HG03108 (cell line): Measurements from ENCODE around the gene CDK15.

Source experiments
- ATAC-seq: cut with Tn5 transposase; IDR thresholded peaks from one replicate; pipeline ENCODE4 v1.9.1; 2021; ENCODE audit warnings: moderate library complexity; ENCODE audit not compliant: unreplicated experiment

Gene CDK15

DNA sequence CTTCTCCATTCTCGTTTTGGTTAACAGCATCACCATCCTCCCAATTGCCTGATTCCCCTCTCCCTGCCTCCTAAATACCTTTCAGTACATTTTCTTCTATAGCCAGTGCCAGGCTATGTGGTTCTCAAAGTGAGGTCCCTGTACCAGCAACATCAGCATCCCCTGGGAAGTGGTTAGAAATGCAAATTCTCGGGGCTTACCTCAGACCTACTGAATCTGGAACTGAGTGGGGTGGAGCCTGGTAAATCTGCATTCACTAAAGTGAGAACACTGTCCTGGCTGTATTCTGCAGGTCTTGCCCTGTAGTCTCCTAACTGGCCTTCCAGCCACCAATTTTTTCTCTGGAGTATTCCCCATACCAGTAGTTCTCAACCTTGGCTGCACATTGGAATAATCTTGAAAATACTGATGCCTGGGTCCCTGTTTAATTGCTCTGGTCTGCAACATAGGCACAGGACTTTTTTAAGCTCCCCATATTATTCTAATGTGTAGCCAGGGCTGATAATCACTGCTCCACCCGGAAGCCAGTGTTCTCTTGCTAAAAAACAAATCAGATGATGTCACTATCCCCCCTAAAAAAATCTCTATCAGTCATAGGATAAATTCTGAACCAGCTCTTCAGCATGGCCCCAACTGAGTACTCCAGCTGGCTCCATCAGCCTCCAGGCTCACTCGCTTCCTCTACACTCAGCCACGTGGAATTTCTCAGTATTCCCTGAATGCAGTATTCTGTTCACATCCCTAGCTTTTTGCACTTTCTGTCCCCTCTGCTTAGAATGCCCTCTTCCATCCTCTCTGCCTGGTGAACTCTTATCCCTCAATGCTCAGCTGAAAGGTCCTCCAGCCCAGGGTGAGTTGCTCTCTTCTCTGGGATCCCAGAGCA lies 98.4 kb downstream of the CDK15 start:
- ATAC-seq, result peak; percentile 98

DNA sequence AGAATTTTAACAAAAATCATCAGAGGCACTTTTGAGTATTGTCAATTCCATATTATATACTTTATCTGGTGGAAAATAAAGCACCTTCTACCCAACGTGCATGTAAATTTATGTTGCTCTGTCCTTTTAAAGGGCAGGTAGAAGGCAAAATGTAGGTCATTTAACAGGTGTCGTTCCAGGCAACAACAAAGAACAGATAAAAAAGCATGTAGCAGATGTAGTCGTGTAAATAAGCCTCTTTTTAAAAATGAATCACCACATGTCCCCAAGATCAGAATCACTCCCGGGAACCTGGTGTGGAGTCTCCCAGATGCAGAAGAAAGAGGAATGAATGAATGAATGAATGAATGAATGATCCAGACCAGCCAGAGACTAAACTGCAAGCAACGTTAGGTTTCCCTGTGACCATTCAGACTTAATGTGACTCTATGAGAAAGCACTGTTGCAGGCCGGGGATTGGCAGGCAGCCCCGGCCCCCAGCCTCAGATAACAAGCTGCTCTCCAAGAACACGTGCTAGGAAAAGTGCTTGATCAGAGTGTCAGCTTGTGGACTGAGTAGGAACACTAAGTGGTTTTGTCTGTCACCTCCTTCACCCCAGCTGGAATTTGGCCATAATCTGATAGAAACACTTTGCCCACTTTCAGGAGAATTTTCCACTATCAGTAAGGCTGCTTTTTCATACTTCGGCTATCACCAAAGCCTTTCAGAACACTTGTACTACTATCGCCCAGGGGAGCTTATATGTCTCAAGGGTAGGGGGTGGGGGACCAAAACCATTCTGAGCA lies 100.6 kb downstream of the CDK15 start:
- no peak for ATAC-seq

DNA sequence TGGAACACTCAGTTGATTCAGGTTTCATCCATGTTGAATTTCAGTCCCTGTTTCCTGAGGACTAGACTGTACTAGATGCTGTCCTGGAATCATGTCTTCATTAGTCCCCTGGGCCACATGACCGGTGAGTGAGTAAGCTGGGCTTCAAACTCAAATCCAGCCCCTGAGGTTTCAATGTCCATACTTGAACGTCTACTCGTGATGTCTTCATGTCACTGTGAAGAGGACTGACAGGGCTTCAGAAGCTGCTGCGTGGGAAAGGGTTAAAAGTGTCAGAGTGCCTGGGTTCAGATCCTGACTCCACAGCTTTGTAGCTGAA lies 101.2 kb downstream of the CDK15 start:
- no peak for ATAC-seq

DNA sequence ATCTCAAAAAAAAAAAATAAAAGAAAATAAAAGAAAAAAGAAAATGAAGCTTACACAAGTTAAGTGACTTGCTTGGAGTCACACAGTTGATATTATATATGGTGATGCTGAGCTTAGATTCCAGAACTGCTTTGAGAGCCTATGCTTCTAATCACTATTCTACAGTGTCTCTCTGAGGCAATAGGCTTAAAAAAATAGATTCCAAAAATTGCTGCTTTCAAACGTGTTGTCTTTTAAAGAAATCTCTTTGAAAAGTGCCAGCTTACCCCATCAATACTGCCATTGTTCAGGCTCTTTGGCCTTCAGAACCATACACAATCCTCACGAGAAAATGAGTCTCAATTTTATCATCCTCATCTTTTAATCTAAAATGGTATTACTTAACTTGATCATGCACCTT lies 102.6 kb downstream of the CDK15 start:
- ATAC-seq, result no peak

- no peak for ATAC-seq
Measured at GRCh38 chr2:201909348-201909747, 103.0 kb downstream of the CDK15 start.

DNA sequence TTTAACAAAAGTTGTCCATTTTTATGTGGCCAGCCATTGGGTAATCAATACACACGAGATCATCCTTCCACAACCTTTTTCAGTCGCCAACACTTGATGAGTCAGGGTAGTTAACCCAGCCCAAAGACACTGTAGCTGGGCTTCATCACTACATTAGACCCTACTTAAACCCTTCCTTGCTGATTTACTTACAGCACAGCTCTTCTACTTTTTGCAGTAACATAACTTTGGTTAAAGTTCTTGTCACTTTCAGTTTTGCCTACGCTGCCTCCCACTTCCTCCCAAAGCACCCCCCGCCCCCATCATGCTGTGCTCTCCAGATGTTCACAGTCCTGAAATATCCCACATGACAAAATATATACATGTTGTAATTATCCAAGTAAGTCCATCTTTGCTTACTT lies 103.6 kb downstream of the CDK15 start:
- ATAC-seq, result peak; percentile 76

GRCh38 chr2:201911372-201911771 lies 105.0 kb downstream of the CDK15 start:
- no peak for ATAC-seq

DNA sequence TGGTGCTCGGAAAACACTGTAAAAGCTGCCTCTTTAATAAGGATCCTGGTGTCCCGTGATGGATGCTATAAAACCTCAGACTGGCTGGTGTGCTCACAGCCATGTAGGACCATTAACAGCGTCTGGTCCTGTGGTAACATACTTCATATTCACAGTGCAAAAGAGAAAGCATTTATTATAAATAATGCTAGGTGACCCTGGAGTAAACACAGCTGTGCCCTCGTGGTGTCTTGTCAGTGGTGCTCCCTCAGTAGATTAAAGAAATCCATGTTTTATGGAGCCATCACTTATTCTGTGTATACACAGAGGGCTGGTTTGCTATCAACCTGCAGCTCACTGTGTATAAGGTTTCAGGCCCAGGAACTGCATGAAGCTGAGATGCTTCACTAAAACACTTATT lies 106.9 kb downstream of the CDK15 start:
- ATAC-seq, result no peak

DNA sequence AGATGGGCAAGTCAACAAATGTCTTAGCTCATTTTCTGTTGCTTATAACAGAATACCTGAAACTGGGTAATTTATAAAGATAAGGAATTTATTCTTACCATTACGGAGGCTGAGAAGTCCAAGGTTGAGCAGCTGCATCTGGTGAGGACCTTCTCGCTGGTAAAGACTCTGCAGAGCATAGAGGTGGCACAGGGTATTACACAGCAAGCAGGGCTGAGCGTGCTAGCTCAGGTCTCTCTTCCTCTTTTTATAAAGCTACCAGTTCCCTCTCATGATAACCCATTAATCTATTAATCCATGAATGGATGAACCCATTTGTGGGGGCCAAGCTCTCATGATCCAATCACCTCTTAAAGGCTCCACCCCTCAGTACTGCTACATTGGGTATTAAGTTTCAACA lies 109.1 kb downstream of the CDK15 start:
- peak; percentile 63 for ATAC-seq

- ATAC-seq, result no peak
Measured at GRCh38 chr2:201916565-201916964, 110.2 kb downstream of the CDK15 start.

GRCh38 chr2:201918616-201919307 lies 112.4 kb downstream of the CDK15 start:
- no peak for ATAC-seq

GRCh38 chr2:201919308-201919634 lies 112.9 kb downstream of the CDK15 start:
- ATAC-seq, result no peak

DNA sequence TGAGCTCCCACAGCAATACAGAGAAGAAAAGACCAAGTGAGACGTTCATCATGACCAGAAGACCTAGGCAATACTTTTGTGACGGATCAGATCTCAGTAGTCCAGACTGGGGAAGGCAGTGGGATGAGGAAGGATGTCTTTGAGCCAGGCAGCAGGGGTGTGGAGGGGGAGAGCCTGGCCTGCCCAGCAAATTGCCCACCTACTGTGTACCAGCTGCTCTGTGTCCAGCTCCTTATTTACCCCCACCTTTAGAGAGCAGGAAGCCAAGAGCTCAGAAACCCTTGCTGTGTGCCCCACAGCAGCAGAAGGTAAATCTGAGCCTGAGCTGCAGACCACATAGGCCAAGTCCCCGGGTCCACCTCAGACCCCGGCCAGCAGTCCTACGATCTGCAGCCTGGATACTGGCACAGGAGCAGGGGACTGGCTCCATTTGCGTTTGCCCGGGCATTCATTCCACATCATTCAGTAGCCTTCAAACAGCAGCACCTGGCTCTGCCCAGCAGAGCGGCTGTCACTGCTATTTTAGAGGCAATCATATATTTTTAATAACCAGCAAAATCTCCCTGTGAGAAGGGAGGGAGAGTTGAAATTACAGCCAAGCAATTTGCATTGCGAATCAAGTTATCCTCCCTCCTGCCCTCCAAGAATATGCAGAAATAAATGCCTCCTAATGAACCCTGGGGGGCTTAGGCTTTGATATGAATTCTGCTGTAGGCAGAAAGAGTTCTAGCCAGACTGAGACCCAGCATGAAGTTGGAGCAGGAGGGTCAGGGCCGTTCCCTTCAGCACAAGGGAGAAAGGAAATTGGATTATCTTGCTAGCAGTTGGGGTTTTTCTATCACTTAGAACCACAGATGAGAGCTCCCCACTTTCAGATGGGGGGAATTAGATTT lies 117.3 kb downstream of the CDK15 start:
- ATAC-seq, result no peak

- no peak for ATAC-seq
Measured at GRCh38 chr2:201924453-201924852, 118.1 kb downstream of the CDK15 start.

- ATAC-seq, result no peak
Measured at GRCh38 chr2:201925056-201925455, 118.7 kb downstream of the CDK15 start.

DNA sequence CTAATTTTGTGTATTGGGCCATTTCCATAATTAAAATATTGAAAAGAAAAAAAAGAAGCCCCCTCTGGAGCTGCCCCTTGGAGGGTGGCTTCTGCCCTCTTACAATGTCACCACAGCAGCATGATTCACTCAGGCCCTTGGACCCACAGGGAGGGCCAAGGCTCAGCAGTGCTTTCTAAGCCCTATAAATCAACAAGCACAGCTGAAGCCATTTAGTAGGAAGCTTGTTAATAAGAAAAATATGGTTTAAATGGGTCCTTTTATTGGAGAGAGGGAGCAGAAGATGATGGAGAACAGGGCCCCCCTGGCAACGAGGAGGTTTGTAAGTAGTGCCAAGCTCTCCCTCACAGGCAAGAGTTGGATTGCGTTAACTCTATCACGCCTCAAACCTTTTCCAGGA lies 119.7 kb downstream of the CDK15 start:
- ATAC-seq, result no peak

DNA sequence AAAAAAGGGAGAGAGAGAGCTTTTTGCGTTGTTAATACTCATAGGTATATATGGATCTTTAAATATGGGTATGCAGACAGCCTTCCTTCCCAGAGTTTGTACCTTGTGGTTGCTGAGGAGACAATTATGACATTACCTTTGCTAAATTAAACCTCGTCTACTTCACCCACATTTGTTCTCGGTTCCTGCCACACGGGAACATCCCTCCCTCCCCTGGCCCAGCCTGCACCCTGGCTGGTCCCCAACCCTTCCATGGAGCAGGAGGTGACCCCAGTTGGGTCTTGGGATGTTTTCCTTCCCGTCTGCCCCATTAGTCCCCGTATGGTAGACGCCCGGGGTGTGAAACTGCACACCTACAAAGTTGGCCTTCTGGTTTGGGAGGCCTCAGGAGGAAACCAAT lies 122.0 kb downstream of the CDK15 start:
- ATAC-seq, result no peak

GRCh38 chr2:201929281-201930026 lies 123.1 kb downstream of the CDK15 start:
- no peak for ATAC-seq

DNA sequence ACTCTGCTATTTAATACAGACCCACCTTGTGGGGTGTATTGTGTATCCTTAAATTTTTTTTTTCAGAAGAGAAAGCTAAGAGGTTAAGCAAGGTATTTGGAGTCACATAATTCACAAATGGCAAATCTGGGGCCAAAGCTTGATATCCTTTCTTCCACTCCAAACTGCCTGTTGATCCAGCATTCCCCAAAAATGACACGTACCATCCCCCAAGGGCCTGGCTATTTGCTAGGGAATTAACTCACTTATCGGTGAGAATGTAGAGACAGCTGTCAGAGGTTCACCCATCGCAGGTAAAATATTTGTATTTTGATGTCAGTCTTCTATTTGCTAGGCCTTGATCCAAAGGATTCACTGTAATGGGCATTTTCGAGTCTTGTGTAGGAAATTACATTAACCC lies 123.7 kb downstream of the CDK15 start:
- no peak for ATAC-seq

DNA sequence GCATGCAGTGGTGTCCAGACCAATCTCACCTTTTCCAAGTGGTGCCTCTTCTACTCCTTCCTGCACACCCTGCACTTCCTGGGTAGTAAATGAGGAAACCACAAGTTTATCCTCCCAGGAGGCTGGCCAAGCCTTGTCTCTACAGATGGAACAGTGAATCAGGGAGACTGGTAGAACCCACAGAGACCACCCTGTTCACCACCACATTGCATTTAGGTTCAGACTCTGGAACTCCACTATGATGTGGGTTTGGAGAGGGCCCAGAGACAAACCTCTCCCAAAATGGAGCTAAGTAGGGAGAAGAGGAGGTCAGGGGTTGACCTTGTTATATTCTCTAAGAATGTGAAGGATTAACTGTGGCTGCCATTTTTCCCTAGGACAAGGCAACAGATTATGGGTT lies 124.5 kb downstream of the CDK15 start:
- no peak for ATAC-seq
